Ovary (tissue), 9 donors: ENCODE data around the gene LGR4. TPM values are rescaled to one million over a fixed set of nuclear protein-coding genes. Genes with fewer than 3 reads are reported as not detected.

Source experiments
- DNase-seq, 5 donors: peaks; one replicate each; pipeline ENCODE4 v3.0.0-alpha.2; 2019 to 2020
- H3K27ac ChIP-seq, 2 donors: fragments of 200-600 bp; one replicate each; pipeline versions ENCODE4 v1.5.1 to v1.8.0; 2019 to 2022
- H3K27me3 ChIP-seq: fragments of 200-600 bp; one replicate; pipeline ENCODE4 v1.8.0; 2022
- H3K36me3 ChIP-seq: fragments of 200-600 bp; sonication (generic); one replicate; pipeline ENCODE4 v1.5.1; 2019
- H3K4me1 ChIP-seq: one replicate; pipeline ENCODE4 v1.8.1; 2013; ENCODE audit warnings: mild to moderate bottlenecking, moderate library complexity; ENCODE audit not compliant: insufficient read depth
- H3K4me3 ChIP-seq: fragments of 200-600 bp; sonication (generic); one replicate; pipeline ENCODE4 v1.5.1; 2017
- H3K9me3 ChIP-seq, 2 donors: fragments of 200-600 bp in 1 of 2; sonication (generic) in 1 of 2; one replicate each; pipeline versions ENCODE4 v1.5.1 to v1.8.1; 2013 to 2019; ENCODE audit warnings: mild to moderate bottlenecking in 1 of 2, moderate library complexity in 1 of 2
- CTCF ChIP-seq, 3 donors: fragments of 450-650 bp in 2 of 3; fragments of 200-600 bp in 1 of 3; IDR thresholded peaks; one replicate each; pipeline versions ENCODE4 v1.5.1 to v1.8.0; 2016 to 2022; ENCODE audit warnings: antibody characterized with exemption in 3 of 3, mild to moderate bottlenecking in 1 of 3
- EP300 ChIP-seq: sonication (generic); formaldehyde crosslinking; IDR thresholded peaks from one replicate; pipeline ENCODE4 v1.6.1; 2017; ENCODE audit warnings: antibody characterized with exemption
- POLR2A ChIP-seq: fragments of 450-650 bp; IDR thresholded peaks from one replicate; pipeline ENCODE4 v1.6.1; 2017; ENCODE audit warnings: antibody characterized with exemption, mild to moderate bottlenecking, moderate library complexity
- WGBS, 3 donors: extraction: QIAGEN DNeasy Blood & Tissue Kit in 1 of 3; methylation state at CpG; one replicate each; pipeline versions ENCODE4 v1.1.5 to v1.1.7; 2013 to 2017; 5-methylcytosine and 5-hydroxymethylcytosine counted together
- intact Hi-C, 4 donors: fragments of 100-400 bp; cut with DNase I; formaldehyde crosslinking; loops; one replicate each; pipeline versions ENCODE4 v1.11.0 to v1.15.1; 2022 to 2023
- polyA plus RNA-seq, 2 donors: library from polyadenylated mRNA; stranded (reverse); fragments of 200-250 nt in 1 of 2; fragments of 350-450 nt in 1 of 2; fragmentation: Illumina TruSeq in 1 of 2; extraction: RNeasy Lipid Tissue Mini Kit (QIAGEN cat#74804) in 1 of 2; gene quantifications; one replicate each; pipeline ENCODE4 v1.2.3, GENCODE V29; 2013 to 2014
- total RNA-seq, 7 donors: library from RNA; depleted of rRNA in 2 of 7; stranded (reverse); fragments of >200 nt in 2 of 7; fragmentation: NEBNext Ultra II Directional in 3 of 7; extraction: Animal tissue kit (Norgen Biotek cat#: 25700) in 3 of 7; gene quantifications; one replicate each; pipeline versions ENCODE4 v1.1.0 to v1.2.4, GENCODE V29; 2016 to 2023
- donor health status: DM: no; HTN: no; CAD: no; lungs with moderate emphysema.
- donor health status: DM: no; HTN: no; CAD: no.
- donor health status: Bipolar disorder and iron deficiency.
- donor health status: DM: yes; HTN: yes; CAD: no.
- donor health status: DM: no; HTN: no; CAD: no.
- donor health status: DM: yes; HTN: yes; CAD: no.

Gene LGR4
- total and polyA plus RNA-seq, 9 donors = 15.3 to 51.1 (median 32.3) TPM

GRCh38 chr11:27482793-27483192 lies 10.2 kb upstream of the LGR4 start:
- Histone ChIP-seq H3K27me3 (no peaks in the 10 kb centered on the region), H3K4me1 (no peaks in the 10 kb centered on the region), H3K36me3 (no peaks in the 10 kb centered on the region), H3K27ac (no peak overlapping the region), H3K9me3 (no peaks in the 10 kb centered on the region), H3K4me3 (no peak overlapping the region)
- intact Hi-C loops = loop anchor here in 1 of 4 donors (5.0 kb wide), 1 partner anchor 290 kb away; no protein-coding TSS in a partner anchor
- WGBS, 3 donors = 95% methylated on average over 2 of the region's 2 CpGs
- TF ChIP-seq POLR2A = no peak
- TF ChIP-seq CTCF (IDR thresholded peaks at IDR 0.05) = no peak
- TF ChIP-seq EP300 = no peak
- DNase-seq = no peak

- no peak for DNase-seq
- Histone ChIP-seq H3K9me3 (no peaks in the 10 kb centered on the region), H3K27me3 (no peaks in the 10 kb centered on the region), H3K4me3 (no peak overlapping the region), H3K36me3 (no peaks in the 10 kb centered on the region), H3K4me1 (no peaks in the 10 kb centered on the region), H3K27ac (no peak overlapping the region)
- no peak for TF ChIP-seq POLR2A
- no peak for TF ChIP-seq EP300
- no peak for TF ChIP-seq CTCF (IDR thresholded peaks at IDR 0.05)
- intact Hi-C loops = loop anchor here in 1 of 4 donors (5.0 kb wide), 1 partner anchor 290 kb away; no protein-coding TSS in a partner anchor
- WGBS, 3 donors = 47 to 73% (median 51%) methylated on average over 4 of the region's 4 CpGs
Measured at GRCh38 chr11:27481992-27482391, 9.4 kb upstream of the LGR4 start.

- Histone ChIP-seq H3K4me3 (no peak overlapping the region), H3K4me1 (peaks cover 1% of the 10 kb centered on the region), H3K27ac (no peak overlapping the region), H3K9me3 (no peaks in the 10 kb centered on the region), H3K27me3 (no peaks in the 10 kb centered on the region), H3K36me3 (no peaks in the 10 kb centered on the region)
- intact Hi-C loops = loop anchor here in 2 of 4 donors (10.0 kb wide), 1 partner anchor 83 kb away; no protein-coding TSS in a partner anchor
- 57 to 80% (median 67%) methylated on average over 2 of the region's 2 CpGs for WGBS, 3 donors
- no peak for DNase-seq
- TF ChIP-seq CTCF (IDR thresholded peaks at IDR 0.05) = no peak
- no peak for TF ChIP-seq POLR2A
- no peak for TF ChIP-seq EP300
Measured at GRCh38 chr11:27477831-27478230, 5.2 kb upstream of the LGR4 start.

GRCh38 chr11:27477243-27477642 lies 4.7 kb upstream of the LGR4 start:
- H3K4me3 ChIP-seq = no peak overlapping the region
- H3K27me3 ChIP-seq = no peaks in the 10 kb centered on the region
- H3K27ac ChIP-seq = no peak overlapping the region
- intact Hi-C loops = loop anchor here in 2 of 4 donors (10.0 kb wide), 1 partner anchor 82 kb away; no protein-coding TSS in a partner anchor
- no peaks in the 10 kb centered on the region for H3K36me3 ChIP-seq
- TF ChIP-seq POLR2A = no peak
- no peak for TF ChIP-seq EP300
- TF ChIP-seq CTCF (IDR thresholded peaks at IDR 0.05) = no peak
- H3K9me3 ChIP-seq = no peaks in the 10 kb centered on the region
- no peak for DNase-seq
- H3K4me1 ChIP-seq = peaks cover 1% of the 10 kb centered on the region
